DOHH2 (cell line): ENCODE measurements around the gene CPNE1.

ENCODE experiments used
- EZH2phosphoT487 ChIP-seq: fragments of 200-600 bp; sonication (generic); IDR thresholded peaks from 2 replicates; pipeline ENCODE4 v1.6.1; 2017; ENCODE audit warnings: borderline replicate concordance, mild to moderate bottlenecking, antibody characterized with exemption, low read length, moderate library complexity, mixed read lengths
- TF ChIP-seq, protein P1 (sequence below): fragments of 200-600 bp; sonication (generic); IDR thresholded peaks from one replicate; pipeline ENCODE4 v1.5.1; 2014; ENCODE audit warnings: antibody characterized with exemption, mild to moderate bottlenecking, low read depth, low read length; ENCODE audit not compliant: poor library complexity, severe bottlenecking

- TF ChIP-seq, protein P1, sequence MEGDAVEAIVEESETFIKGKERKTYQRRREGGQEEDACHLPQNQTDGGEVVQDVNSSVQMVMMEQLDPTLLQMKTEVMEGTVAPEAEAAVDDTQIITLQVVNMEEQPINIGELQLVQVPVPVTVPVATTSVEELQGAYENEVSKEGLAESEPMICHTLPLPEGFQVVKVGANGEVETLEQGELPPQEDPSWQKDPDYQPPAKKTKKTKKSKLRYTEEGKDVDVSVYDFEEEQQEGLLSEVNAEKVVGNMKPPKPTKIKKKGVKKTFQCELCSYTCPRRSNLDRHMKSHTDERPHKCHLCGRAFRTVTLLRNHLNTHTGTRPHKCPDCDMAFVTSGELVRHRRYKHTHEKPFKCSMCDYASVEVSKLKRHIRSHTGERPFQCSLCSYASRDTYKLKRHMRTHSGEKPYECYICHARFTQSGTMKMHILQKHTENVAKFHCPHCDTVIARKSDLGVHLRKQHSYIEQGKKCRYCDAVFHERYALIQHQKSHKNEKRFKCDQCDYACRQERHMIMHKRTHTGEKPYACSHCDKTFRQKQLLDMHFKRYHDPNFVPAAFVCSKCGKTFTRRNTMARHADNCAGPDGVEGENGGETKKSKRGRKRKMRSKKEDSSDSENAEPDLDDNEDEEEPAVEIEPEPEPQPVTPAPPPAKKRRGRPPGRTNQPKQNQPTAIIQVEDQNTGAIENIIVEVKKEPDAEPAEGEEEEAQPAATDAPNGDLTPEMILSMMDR: no peak
- no peak for TF ChIP-seq EZH2phosphoT487
These were observed 66.2 kb downstream of the CPNE1 start for GRCh38 chr20:35598476-35598875.
